GM12874 (cell line): Measurements from ENCODE around the gene IL15RA.

ENCODE experiments used
- CTCF ChIP-seq: IDR thresholded peaks from 2 replicates; pipeline ENCODE4 v1.5.1; 2011; ENCODE audit warnings: low read depth, mild to moderate bottlenecking, control low read depth, low read length, moderate library complexity; ENCODE audit not compliant: insufficient read depth

Gene IL15RA

GRCh38 chr10:6005856-6006395, 28.6 kb upstream of the IL15RA start:
- TF ChIP-seq CTCF = no peak

- no peak for TF ChIP-seq CTCF
These were observed 25.6 kb upstream of the IL15RA start for GRCh38 chr10:6002809-6003510.

DNA sequence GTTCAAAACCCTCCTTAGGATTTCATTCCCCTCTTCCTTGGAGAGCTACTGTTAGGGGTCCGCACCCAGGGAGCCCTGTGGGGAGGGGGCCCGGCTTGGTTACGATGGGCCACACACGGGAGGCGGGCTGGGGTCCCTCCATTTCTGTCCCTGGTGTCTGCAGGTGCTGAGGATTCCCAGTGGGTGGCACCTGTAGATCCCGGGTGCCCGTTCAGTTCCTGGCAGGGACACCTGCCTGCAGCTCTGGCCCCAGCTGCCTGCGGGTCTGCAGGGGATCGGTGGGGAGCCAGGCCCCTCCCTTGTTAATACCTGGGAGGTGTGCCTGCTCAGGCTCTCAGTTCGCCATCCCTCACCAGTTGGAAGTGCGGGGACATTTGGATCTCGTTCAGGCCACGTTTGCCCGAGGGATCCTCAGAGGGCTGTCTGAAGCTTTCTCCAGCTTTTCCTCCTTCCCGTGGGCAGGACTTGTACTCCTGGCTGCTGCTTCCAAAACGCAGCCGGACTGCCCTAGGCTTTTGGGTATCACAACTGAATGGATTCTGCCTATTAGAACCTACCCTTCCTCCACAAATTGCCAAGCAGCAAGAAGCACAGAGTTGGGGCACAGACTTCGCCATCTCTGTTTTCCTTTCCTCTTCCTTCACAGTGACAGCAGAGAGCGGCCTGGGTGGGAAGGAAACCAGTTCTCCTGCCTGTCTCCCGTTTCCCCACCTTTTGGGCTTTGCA, 22.3 kb upstream of the IL15RA start:
- no peak for TF ChIP-seq CTCF

- TF ChIP-seq CTCF = no peak
These were observed 19.4 kb upstream of the IL15RA start for GRCh38 chr10:5996696-5997095.

- no peak for TF ChIP-seq CTCF
These were observed 15.1 kb upstream of the IL15RA start for GRCh38 chr10:5992398-5992797.

GRCh38 chr10:5991708-5992107, 14.4 kb upstream of the IL15RA start:
- no peak for TF ChIP-seq CTCF

GRCh38 chr10:5989756-5990155, 12.4 kb upstream of the IL15RA start:
- TF ChIP-seq CTCF = no peak
